GM19452 (cell line): ENCODE data around the gene LRRC31.

ENCODE experiments used
- ATAC-seq: cut with Tn5 transposase; IDR thresholded peaks from one replicate; pipeline ENCODE4 v1.9.1; 2021; ENCODE audit not compliant: unreplicated experiment

The LRRC31 gene

GRCh38 chr3:169864270-169864669, 5.5 kb downstream of the LRRC31 start:
- ATAC-seq: no peak

DNA sequence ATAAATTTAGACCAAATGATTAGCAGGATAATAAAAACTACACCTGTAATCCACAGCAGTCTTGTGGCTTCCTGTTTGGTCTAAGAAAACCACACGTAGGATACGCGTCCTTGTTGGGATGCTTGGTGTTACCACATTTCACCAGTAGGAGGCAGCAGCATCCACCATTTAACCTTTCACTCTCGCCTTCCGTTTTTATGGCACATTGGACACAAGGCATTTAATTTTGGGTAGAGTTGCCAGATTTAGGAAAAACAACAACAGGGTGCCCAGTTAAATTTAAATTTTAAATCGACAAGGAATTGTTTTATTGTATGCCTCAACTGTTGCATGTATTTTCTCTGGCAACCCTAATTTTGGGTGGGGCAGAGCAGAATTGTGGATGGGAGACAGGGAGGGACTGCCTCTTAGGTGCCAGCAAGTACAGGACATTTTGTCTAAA, 6.3 kb downstream of the LRRC31 start:
- ATAC-seq: peak; percentile 62

DNA sequence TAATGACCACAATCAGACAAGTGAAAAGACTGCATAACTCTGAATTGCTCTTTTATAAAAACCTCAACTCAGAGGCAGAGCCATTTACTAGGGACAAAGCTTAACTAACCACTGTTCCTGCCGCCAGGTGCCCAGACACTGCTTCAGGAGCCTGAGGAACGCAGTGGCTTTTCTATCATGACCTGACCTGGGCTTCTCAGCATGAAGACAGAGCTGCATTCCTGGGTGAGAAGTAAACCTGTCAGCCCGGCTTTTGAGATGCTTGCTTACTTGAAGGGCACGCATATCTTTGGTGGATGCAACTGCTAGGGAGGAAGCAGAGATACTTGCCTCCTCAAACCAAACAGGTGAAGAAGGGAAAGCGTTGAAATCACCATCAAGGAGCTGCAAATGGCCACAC, 7.9 kb downstream of the LRRC31 start:
- no peak for ATAC-seq

- no peak for ATAC-seq
These were observed 11.9 kb downstream of the LRRC31 start for GRCh38 chr3:169857811-169858210.

GRCh38 chr3:169855514-169855913, 14.2 kb downstream of the LRRC31 start:
- ATAC-seq: no peak

DNA sequence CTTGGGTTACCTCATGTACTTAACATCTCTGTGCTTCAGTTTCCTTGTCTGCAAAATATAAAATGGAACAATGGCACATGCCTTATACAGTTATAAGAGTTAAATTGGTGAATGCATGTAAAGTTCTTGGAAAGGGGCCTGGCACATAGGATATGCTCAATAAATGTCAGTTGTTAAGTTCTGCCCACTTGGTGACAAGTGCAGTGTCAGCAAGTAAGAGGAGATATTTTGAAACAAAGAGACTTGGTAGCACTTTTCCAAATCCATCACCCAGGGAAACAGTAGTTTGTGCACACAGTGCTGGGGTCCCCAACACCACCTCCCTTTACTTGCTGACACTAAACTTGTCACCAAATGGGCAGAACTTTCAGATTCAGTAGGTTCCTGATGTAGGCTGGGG, 19.1 kb downstream of the LRRC31 start:
- ATAC-seq: no peak

DNA sequence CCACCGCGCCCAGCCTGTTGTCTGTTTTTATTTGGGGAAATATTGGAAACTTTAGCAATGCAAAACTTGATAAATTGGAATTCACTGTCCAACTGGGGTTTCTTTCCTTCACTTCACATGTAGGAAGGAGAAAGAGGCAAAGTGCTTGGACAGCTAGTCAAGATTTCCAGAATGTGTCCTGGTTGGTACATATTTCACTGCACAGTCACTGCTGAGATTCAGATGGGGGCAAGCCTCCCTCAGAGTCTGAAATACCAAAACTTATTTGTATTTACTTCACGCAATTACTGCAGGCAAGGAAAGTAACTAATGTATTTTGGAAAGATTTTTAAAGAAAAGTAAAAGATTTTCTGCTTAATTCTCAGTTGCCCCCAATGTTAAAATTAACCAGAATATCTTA, 21.0 kb downstream of the LRRC31 start:
- ATAC-seq: no peak

DNA sequence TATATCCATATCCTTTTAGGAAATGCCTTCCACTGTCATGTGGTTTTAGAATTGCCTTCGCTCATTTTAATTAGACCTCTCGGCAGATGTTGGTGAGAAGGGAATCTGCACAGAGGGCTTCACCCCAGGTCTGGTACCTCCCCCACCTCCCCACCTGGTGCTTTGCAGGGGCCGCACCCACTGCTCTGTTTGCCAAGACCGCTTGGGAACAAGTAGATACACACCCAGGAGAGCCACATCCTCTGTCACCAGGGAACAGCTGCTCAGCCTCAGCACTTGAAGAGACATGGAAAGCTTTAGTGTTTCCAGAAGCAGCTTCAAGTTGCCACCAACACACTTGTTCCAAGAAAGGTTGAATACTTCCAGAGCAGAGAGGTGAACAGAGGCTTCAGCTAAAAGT, 21.8 kb downstream of the LRRC31 start:
- no peak for ATAC-seq

DNA sequence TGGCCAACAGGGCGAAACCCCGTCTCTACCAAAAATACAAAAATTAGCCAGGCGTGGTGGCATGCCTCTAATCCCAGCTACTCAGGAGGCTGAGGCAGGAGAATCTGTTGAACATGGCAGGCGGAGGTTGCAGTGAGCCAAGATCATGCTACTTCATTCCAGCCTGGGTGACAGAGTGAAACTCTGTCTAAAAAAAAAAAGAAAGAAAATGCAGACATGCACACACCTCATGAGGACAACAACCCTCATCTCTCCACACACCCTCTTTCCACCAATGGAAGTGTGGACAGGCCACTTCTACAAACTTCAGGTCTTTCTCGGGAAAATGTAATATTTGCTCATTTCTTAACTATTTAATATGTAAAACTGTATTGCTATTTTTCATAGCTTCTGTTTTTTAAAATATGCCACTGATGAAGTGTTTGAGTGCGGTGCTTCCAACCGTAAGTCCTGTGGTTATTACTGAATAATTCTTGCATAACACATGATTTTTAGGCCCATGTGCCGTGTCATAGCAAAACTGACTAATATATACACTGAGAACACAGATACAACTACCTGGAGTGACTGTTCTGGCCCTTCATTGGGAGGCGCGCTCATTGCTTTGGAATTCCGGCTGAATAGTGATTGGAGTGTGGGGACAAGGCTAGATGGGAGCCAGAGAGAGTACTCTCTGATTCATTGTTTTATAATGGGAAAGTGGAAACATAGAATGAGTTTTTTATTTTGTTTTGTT, 23.1 kb downstream of the LRRC31 start:
- ATAC-seq: peak; percentile 98

GRCh38 chr3:169842960-169843359, 26.8 kb downstream of the LRRC31 start:
- ATAC-seq: no peak

- no peak for ATAC-seq
These were observed 28.6 kb downstream of the LRRC31 start for GRCh38 chr3:169841171-169841570.

GRCh38 chr3:169838511-169839030, 31.2 kb downstream of the LRRC31 start:
- no peak for ATAC-seq

DNA sequence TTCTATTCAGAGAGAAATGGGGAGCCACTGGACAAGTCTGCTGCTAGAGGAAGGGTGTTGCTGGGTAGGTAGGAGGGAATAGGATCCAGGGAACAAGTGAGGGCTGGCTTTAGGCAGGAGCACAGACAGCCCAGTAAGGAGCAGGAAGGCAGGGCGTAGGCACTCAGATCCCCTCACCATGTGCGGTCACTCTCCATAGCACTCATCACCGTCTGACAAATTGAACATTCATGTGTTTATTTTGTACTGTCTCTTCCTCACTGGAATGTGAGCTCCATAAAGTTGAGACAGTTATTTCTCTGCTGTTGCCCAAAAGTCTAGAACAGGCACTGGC, 32.8 kb downstream of the LRRC31 start:
- ATAC-seq: no peak

DNA sequence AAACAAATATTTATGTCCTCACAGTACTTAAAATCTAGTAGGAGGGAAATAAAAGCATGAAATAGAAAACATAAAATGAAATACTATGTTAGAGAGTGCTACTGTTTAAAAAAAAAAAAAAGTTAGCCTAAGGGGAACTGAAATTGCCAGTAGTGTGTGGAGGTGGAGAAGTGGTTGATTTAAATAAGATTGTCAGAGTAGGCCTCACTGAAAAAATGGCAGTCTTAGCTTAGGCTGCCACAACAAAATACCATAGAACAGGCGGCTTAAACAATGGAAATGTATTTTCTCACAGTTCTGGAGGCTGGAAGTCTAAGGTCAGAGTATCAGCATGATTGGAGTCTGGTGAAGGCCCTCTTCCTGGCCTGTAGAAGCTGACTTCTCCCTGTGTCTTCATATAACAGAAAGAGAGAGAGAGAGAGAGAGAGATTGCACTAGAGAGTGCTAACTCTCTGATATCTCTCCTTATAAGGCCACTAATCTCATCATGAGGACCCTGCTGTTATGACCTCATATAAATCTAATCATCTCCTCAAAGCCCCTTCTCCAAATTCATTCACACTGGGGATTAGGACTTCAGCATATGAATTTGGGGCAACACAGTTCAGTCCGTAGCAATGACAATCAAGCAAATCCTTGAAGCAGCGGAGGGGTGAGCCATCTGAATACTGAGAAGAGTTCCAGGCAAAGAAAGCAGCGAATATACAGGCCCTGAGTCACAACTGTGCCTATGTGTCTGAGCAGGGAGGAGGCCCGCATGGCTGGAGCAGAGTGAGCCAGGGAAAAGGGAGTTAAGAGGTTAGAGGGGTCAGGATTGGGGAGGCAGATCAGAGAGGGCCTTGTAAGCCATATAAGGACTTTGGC, 33.4 kb downstream of the LRRC31 start:
- peak; percentile 80 for ATAC-seq

DNA sequence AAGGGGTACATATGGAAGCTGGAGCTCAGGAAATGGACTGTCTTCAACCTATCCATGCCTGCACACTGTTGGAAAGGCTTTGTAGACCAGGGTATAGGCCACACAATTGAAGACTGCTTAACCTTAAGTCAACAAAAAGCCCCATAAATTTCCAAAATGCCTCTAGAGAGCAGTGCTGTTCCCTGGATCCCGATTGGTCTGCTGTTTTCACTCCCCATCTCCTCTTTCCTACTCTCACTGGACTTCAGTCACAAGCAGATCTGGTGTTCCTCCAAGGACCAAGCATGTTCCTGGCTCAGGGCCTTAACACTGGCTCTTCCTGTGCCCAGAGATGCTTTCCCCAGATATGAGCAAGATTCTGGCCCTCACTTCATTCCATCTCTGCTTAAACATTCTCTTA, 34.2 kb downstream of the LRRC31 start:
- no peak for ATAC-seq

- ATAC-seq: no peak
These were observed 42.0 kb downstream of the LRRC31 start for GRCh38 chr3:169827712-169828111.

GRCh38 chr3:169825316-169825715, 44.4 kb downstream of the LRRC31 start:
- no peak for ATAC-seq

- ATAC-seq: no peak
These were observed 46.8 kb downstream of the LRRC31 start for GRCh38 chr3:169822983-169823382.

- ATAC-seq: no peak
These were observed 47.2 kb downstream of the LRRC31 start for GRCh38 chr3:169822540-169822939.

- ATAC-seq: no peak
These were observed 47.6 kb downstream of the LRRC31 start for GRCh38 chr3:169822091-169822490.

DNA sequence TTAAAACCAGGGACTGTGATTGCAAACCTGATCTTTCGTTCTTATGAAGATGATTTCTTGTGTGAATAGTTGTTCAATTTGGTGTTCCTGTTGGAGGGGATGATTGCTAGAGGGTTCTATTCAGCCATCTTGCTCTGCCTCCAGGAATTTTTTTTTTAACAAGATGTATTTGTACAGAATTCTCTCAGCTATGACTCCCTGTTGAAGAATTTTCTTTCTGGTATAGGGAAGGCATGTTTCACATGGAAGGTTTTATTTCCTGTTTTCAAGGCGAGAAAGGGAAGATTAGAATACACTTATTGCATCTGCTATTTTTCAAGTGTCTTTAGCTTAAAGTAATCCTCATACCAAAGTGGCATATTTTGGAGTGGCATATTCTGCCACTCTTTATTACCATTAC, 51.4 kb downstream of the LRRC31 start:
- ATAC-seq: no peak

DNA sequence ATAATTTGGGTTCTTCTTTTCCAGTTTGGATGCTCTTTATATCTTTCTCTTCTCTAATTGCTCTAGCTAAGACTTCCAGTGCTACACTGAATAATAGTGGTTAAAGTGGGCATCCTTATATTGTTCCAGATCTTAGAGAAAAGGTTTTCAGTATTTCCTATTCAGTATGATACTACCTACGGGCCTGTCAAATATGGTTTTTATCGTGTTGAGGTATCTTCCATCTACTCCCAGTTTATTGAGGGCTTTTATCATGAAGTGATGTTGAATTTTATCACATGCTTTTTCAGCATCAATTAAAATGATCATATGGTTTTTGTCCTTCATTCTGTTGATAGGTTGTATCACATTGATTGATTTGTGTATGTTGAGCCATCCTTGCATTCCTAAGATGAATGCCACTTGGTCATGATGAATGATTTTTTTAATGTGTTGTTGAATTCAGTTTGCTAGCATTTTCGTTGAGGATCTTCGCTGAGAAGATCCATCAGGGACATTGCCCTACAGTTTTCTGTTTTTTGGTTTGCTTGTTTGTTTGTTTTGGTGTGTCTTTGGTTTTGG, 54.1 kb downstream of the LRRC31 start:
- ATAC-seq: no peak
